ENCODE data around the gene ITPRID1.

Gene ITPRID1

GRCh38 chr7:31553661-31554081, 39.8 kb downstream of the ITPRID1 start:
- H3K4me3 Mint-ChIP-seq = no peak overlapping the region
- no peaks in the 10 kb centered on the region for H3K27me3 Mint-ChIP-seq
- no peak overlapping the region for H3K27ac Mint-ChIP-seq

GRCh38 chr7:31562002-31562401, 48.1 kb downstream of the ITPRID1 start:
- Mint-ChIP-seq H3K36me3 (no peaks in the 10 kb centered on the region), H3K27ac (no peak overlapping the region), H3K4me3 (no peak overlapping the region), H3K27me3 (no peaks in the 10 kb centered on the region), H3K9me3 (peaks cover 8% of the 10 kb centered on the region), H3K4me1 (no peaks in the 10 kb centered on the region)

More at GRCh38 chr7:31553661-31554081, 39.8 kb downstream of the ITPRID1 start:
- H3K4me1 Mint-ChIP-seq = no peaks in the 10 kb centered on the region
- H3K36me3 Mint-ChIP-seq = no peaks in the 10 kb centered on the region
- H3K9me3 Mint-ChIP-seq = peaks cover 5% of the 10 kb centered on the region

GRCh38 chr7:31563522-31563921, 49.6 kb downstream of the ITPRID1 start:
- Mint-ChIP-seq H3K36me3 (no peaks in the 10 kb centered on the region), H3K4me1 (no peaks in the 10 kb centered on the region), H3K9me3 (peaks cover 8% of the 10 kb centered on the region), H3K27ac (no peak overlapping the region), H3K27me3 (no peaks in the 10 kb centered on the region), H3K4me3 (no peak overlapping the region)

GRCh38 chr7:31563951-31564350, 50.1 kb downstream of the ITPRID1 start:
- Mint-ChIP-seq H3K36me3 (no peaks in the 10 kb centered on the region), H3K27ac (no peak overlapping the region), H3K9me3 (peaks cover 8% of the 10 kb centered on the region), H3K27me3 (no peaks in the 10 kb centered on the region), H3K4me3 (no peak overlapping the region), H3K4me1 (no peaks in the 10 kb centered on the region)

- no peaks in the 10 kb centered on the region for H3K27me3 Mint-ChIP-seq
- peaks cover 8% of the 10 kb centered on the region for H3K9me3 Mint-ChIP-seq
- no peak overlapping the region for H3K4me3 Mint-ChIP-seq
- no peak overlapping the region for H3K27ac Mint-ChIP-seq
- H3K36me3 Mint-ChIP-seq = no peaks in the 10 kb centered on the region
- H3K4me1 Mint-ChIP-seq = no peaks in the 10 kb centered on the region
These were observed 50.8 kb downstream of the ITPRID1 start for GRCh38 chr7:31564661-31565060.

GRCh38 chr7:31569528-31569927, 55.6 kb downstream of the ITPRID1 start:
- no peak overlapping the region for H3K27ac Mint-ChIP-seq
- no peaks in the 10 kb centered on the region for H3K36me3 Mint-ChIP-seq

GRCh38 chr7:31583526-31583925, 69.6 kb downstream of the ITPRID1 start:
- Mint-ChIP-seq H3K9me3 (peaks cover 12% of the 10 kb centered on the region), H3K36me3 (no peaks in the 10 kb centered on the region), H3K4me1 (no peaks in the 10 kb centered on the region), H3K27ac (no peak overlapping the region), H3K27me3 (no peaks in the 10 kb centered on the region), H3K4me3 (no peak overlapping the region)

More at GRCh38 chr7:31569528-31569927, 55.6 kb downstream of the ITPRID1 start:
- H3K4me3 Mint-ChIP-seq = no peak overlapping the region
- no peaks in the 10 kb centered on the region for H3K27me3 Mint-ChIP-seq
- H3K9me3 Mint-ChIP-seq = no peaks in the 10 kb centered on the region
- no peaks in the 10 kb centered on the region for H3K4me1 Mint-ChIP-seq

- Mint-ChIP-seq H3K36me3 (no peaks in the 10 kb centered on the region), H3K27ac (no peak overlapping the region), H3K27me3 (no peaks in the 10 kb centered on the region), H3K4me3 (no peak overlapping the region), H3K4me1 (no peaks in the 10 kb centered on the region), H3K9me3 (peaks cover 10% of the 10 kb centered on the region)
These were observed 70.1 kb downstream of the ITPRID1 start for GRCh38 chr7:31583942-31584341.

- H3K4me3 Mint-ChIP-seq = no peak overlapping the region
- H3K27ac Mint-ChIP-seq = no peak overlapping the region
- peaks cover under 1% of the 10 kb centered on the region for H3K9me3 Mint-ChIP-seq
- no peaks in the 10 kb centered on the region for H3K4me1 Mint-ChIP-seq
- H3K27me3 Mint-ChIP-seq = no peaks in the 10 kb centered on the region
- H3K36me3 Mint-ChIP-seq = no peaks in the 10 kb centered on the region
These were observed 81.5 kb downstream of the ITPRID1 start for GRCh38 chr7:31595390-31595789.

GRCh38 chr7:31602041-31602625, 88.2 kb downstream of the ITPRID1 start:
- no peaks in the 10 kb centered on the region for H3K4me1 Mint-ChIP-seq
- H3K36me3 Mint-ChIP-seq = no peaks in the 10 kb centered on the region
- H3K27me3 Mint-ChIP-seq = no peaks in the 10 kb centered on the region
- no peaks in the 10 kb centered on the region for H3K9me3 Mint-ChIP-seq
- no peak overlapping the region for H3K27ac Mint-ChIP-seq
- H3K4me3 Mint-ChIP-seq = no peak overlapping the region

- H3K4me1 Mint-ChIP-seq = no peaks in the 10 kb centered on the region
- no peak overlapping the region for H3K27ac Mint-ChIP-seq
- no peak overlapping the region for H3K4me3 Mint-ChIP-seq
- H3K36me3 Mint-ChIP-seq = no peaks in the 10 kb centered on the region
- H3K27me3 Mint-ChIP-seq = no peaks in the 10 kb centered on the region
- H3K9me3 Mint-ChIP-seq = no peaks in the 10 kb centered on the region
These were observed 89.2 kb downstream of the ITPRID1 start for GRCh38 chr7:31603046-31603445.

GRCh38 chr7:31613604-31614003, 99.7 kb downstream of the ITPRID1 start:
- Mint-ChIP-seq H3K4me3 (no peak overlapping the region), H3K9me3 (no peaks in the 10 kb centered on the region), H3K27me3 (no peaks in the 10 kb centered on the region), H3K4me1 (no peaks in the 10 kb centered on the region), H3K27ac (no peak overlapping the region), H3K36me3 (no peaks in the 10 kb centered on the region)

- Mint-ChIP-seq H3K36me3 (no peaks in the 10 kb centered on the region), H3K27me3 (no peaks in the 10 kb centered on the region), H3K4me3 (no peak overlapping the region), H3K9me3 (no peaks in the 10 kb centered on the region), H3K4me1 (no peaks in the 10 kb centered on the region), H3K27ac (no peak overlapping the region)
These were observed 119.6 kb downstream of the ITPRID1 start for GRCh38 chr7:31633467-31633866.

GRCh38 chr7:31633894-31634494, 120.1 kb downstream of the ITPRID1 start:
- Mint-ChIP-seq H3K27ac (no peak overlapping the region), H3K4me1 (no peaks in the 10 kb centered on the region), H3K36me3 (no peaks in the 10 kb centered on the region), H3K9me3 (no peaks in the 10 kb centered on the region), H3K27me3 (no peaks in the 10 kb centered on the region), H3K4me3 (no peak overlapping the region)

GRCh38 chr7:31640381-31640780, 126.5 kb downstream of the ITPRID1 start:
- H3K9me3 Mint-ChIP-seq = peaks cover 7% of the 10 kb centered on the region
- H3K27ac Mint-ChIP-seq = no peak overlapping the region
- H3K4me3 Mint-ChIP-seq = no peak overlapping the region
- no peaks in the 10 kb centered on the region for H3K27me3 Mint-ChIP-seq
- no peaks in the 10 kb centered on the region for H3K4me1 Mint-ChIP-seq
- no peaks in the 10 kb centered on the region for H3K36me3 Mint-ChIP-seq

- Mint-ChIP-seq H3K27me3 (no peaks in the 10 kb centered on the region), H3K27ac (no peak overlapping the region), H3K4me3 (no peak overlapping the region), H3K36me3 (no peaks in the 10 kb centered on the region), H3K4me1 (no peaks in the 10 kb centered on the region), H3K9me3 (peaks cover 7% of the 10 kb centered on the region)
These were observed 128.8 kb downstream of the ITPRID1 start for GRCh38 chr7:31642681-31643115.

- Mint-ChIP-seq H3K4me3 (no peak overlapping the region), H3K9me3 (no peaks in the 10 kb centered on the region), H3K27me3 (no peaks in the 10 kb centered on the region), H3K27ac (no peak overlapping the region), H3K4me1 (no peaks in the 10 kb centered on the region), H3K36me3 (no peaks in the 10 kb centered on the region)
These were observed 133.1 kb downstream of the ITPRID1 start for GRCh38 chr7:31646942-31647341.
